Femur (tissue), 1 donor: ENCODE results near the gene GAS7.
"Not testable (repeated sequence)": the region's sequence is repeated elsewhere in the genome, so short reads cannot be mapped to it uniquely, and the experiment has no call there.

ENCODE experiments used
- DNase-seq: peaks from one replicate; pipeline ENCODE4 v3.0.0-alpha.2; 2017

GAS7 gene

DNA sequence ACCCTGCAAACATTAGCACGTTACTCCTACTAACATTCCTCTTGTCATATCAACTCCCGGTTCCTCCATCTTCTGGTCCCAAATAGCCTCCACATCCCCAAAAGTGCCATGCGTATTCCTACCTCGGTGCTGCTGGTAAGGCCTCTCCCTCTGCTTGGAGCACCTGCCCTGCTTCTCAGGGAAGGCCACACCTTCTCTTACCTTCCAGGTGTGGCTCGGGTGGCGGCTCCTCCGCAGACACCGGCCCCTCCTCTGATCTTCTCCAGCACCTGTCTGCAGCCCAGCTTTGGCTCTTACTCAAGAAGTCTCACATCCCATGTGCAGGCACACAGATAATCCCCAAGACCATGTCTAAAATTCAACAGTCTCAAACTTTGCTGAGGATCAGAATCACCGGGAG is 92.3 kb downstream of the GAS7 start:
- no peak for DNase-seq

DNA sequence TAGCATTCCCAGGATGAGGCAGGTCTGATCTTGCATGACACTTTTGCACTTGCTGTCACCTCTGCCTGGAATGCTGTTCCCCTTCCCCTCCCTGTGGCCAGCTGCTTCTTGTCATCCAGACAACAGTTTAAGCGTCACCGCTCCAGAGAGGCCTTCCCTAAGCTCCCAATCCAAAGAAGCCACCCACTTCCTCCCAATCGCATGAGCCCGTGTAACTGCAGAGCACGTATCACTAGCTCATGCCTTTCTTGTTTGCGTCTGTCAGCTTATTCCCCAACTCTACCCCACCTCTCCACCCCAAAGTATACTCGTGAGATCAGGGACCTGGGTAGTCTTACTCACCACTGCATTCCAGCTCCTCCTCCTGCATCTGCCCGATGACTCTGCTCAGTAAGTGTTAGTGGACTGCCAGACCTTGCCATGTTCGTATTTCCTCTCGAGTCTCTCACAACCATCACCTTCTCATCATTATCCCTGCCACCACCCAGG is 92.8 kb downstream of the GAS7 start:
- no peak for DNase-seq

DNA sequence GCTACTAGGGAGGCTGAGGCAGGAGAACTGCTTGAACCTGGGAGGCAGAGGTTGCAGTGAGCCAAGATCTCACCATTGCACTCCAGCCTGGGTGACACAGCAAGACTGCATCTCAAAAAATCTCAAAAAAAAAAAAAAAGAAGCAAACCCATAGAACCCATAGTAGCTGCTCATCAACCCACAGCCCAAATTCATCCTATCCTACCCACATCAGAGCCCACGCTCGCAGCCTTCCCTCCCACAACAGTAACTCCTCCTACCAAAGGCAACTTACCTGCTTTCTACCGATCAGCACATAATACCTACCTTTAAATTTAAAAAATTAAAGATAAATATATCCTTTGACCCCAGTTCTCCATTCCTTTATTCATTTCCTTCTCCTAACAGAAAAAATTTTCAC is 94.7 kb downstream of the GAS7 start:
- no peak for DNase-seq

DNA sequence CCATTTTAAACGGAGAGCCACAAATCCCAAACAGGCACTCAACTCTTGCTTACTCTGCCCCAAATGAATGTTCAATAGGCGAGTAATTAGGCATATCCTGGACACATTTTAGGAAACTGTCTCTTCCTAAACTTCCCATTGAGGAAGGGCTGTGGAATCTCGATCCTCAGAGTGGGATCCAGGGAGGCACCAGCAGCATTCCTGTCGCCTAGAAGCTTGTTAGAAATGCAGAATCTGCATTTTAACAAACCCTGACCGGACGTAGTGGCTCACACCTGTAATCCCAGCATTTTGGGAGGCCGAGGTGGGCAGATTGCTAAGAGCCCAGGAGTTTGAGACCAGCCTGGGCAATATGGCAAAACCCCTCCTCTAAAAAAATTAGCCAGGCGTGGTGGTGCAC is 95.6 kb downstream of the GAS7 start:
- DNase-seq, result no peak

DNA sequence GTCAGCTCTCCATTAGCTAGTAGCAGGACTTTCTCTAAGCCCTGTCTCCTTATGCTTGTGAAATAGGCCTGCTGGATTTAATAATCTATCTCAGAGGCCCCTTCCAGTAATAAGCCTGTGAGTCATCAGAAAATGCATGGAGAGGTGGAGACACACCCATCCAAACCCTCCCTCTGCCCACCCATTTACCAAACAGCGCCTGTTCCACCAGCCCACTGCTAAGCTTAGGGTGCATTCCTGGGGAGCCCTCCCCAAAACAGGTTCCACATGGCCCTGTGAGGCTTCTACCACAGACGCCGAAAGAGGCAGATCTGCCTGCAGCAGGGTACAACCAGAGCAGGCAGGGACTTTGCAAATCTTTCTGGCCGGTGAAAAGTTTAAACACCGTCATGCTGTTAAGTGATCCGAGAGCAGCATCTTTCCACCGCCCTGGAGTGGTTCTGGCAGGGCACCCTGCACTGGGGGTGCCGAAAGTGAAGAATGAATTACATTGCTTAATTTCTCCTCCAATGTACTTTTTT is 99.3 kb downstream of the GAS7 start:
- no peak for DNase-seq

DNA sequence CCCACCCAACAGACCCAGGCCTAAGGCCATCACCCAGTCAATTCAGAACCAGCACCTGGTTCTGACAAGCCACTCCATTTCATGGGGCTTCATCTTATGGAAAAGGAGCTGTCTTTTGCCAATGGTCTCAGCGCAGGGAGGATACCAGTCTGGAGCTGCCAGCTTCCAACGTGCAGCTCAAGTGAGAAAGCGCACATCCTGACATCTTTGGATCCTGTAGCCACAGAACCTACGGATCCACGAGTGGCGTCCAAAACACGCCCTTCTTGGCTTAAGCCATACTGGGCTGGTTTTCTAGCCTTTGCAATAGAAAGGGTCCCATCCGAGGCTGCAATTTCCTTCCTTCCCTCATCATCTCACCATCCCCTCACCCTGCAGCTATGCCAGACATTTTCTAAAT is 101.8 kb downstream of the GAS7 start:
- no peak for DNase-seq

DNA sequence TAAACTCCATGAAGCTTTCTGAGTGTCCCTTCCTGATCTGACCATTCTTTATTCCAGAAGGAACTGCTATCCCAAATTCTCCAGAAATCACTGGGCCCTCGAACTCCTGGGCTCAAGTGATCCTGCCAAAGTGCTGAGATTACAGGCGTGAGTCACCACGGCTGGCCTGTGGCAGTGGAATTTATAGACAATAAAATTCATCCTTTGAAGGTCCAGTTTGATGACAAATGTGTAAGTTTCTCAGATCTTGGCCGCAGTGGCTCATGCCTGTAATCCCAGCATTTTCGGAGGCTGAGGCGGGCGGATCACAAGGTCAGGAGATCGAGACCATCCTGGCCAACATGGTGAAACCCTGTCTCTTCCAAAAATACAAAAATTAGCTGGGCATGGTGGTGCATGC is 103.1 kb downstream of the GAS7 start:
- DNase-seq, result not testable (repeated sequence)

DNA sequence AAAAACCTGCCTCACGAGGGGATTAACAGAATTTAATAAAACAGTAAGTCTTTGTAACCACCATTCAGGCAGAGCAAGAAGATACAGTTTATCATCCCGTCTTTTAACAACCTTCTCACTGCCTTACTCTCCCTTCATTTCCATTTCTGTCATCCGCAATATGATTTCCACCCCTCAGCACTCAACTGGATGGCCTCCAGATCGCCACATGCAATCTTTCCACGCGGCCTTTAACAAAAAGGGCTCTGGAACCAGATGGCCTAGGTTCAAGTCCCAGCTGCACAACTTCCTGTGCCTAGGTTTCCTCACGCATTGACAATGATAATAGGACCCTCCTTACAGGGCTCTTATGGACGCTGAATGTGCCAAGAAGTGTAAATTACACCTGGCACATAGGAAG is 103.6 kb downstream of the GAS7 start:
- no peak for DNase-seq

DNA sequence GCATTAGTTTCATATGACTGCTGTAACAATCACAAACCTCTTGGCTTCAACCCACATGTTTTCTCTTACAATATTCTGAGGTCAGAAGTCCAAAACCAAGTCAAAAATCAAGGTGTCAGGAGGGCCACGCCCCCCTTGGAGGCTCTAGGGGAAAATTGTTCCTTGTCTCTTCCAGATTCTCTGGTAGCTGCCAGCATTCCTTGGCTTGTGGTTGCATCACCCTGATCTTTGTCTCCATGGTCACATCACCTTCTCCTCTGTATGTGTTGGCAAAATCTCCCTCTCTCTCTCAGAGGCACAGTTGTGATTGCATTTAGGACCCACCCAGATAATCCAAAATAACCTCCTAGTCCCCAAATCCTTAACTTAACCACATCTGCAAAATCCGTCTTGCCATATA is 105.8 kb downstream of the GAS7 start:
- no peak for DNase-seq

DNA sequence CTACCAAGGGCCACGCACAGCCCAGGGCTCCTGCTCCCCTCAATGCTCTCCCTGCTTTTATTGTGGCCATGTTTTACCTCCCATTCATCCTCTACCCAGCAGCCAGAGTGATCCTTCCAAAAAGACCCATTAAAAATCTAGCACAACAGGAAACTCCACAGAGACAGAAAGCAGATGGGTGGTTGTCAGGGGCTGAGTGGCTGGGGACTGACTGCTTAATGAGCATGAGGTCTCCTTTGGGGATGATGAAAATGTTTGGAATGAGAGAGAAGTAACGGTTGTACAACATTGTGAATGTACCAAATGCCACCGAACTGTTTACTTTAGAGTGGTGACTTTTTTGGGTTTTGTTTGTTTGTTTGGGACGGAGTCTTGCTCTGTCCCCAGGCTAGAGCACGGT is 107.4 kb downstream of the GAS7 start:
- DNase-seq, result no peak

DNA sequence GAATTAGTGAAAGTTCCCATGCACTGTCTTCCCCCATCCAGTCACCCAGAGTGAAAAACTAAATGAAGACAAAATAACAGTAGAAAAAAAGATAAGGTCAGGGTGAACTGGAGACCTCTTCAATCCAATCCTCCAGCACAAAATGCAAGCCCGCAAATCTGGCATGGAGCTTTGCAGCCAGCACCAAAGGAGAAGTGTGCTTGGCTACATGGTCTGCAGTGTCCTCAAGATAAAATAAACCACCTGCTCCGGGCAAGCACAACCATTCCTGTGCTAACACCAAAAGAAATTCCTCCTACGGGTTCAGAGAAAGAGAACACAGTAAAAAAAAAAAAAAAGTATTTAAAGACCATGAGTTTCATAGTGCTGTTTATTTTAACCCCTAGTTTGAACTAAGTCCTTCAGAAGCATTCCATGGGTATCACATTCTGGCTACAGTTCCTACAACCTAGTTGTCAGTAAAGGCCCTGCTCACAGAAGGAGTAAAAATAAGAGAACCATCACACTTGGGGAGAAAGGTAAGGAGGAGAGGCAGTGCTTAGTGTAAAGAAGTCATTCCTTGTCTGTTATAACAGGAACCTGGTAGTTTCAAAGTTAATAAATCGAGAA is 109.1 kb downstream of the GAS7 start:
- no peak for DNase-seq

DNA sequence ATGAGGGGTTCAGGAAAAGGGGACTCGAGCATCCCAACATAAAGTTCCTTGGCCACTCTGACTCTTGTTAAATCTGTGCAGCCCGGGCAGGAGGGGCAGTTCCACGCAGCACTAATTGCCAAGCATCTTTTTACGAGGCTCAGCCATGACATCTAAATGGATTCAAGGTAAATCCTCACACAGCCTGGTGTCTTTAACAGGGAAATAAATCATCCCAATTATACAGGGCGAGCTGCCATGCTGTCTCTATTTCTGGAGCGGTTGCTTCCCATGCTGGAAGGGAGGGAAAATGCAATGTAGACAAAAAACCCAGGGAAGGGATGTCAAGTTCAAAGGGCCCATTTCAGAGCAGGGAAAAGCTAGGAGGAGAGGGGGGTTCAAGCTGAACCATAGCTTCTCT is 110.0 kb downstream of the GAS7 start:
- no peak for DNase-seq

DNA sequence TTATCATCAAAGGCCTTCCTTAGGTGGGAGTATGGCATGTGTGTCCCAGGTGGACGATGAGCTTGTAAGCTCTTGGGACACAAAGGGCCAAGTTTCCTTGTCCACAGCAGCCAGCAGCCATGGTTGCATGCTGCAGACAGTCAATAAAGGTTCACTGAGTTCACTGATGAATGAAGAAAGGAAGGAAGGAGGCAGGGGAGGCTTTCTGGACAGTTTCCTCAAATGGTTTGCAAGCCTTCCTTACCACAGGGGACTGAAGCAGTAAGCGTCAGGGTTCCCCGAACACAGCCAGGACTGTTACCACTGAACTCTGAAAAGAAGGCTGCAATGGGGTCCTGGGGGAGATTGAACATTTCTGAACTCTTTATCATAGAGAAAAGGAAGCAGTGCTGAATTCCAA is 111.1 kb downstream of the GAS7 start:
- DNase-seq, result peak; percentile 43

DNA sequence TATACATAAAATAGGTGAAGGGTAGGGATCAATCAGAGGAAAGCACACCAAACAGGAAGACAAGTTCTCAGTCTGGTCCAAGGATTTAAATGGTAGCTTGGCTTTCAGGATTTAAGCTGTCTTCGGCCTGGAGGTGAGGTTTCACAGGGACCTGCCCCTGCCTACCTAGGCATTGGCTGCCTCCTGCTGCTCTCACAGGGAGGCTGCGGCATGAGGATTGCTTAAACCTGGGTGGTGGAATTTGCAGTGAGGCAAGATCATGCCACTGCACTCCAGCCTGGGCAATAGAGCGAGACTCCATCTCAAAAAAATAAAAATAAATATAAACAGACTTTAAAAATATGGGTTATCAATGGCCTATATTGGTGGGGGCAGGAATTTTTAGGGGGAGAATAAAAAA is 114.5 kb downstream of the GAS7 start:
- DNase-seq, result no peak

DNA sequence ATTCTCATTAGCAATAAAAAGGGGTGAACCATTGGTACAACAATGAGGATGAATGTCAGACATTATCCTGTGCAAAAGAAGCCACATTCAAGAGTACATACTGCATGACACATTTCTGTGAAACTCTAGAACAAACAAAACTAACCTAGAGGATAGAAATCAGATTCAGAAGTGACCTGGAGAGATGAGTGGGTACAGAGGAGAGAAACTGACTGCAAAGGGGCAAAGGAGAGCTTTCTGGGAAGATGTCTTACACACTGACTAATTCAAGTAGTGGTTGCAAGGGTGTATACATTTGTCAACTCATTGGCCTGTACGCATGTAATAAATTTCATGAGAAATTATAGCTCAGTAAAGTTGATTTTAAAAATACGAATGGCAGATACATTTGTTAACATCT is 115.6 kb downstream of the GAS7 start:
- no peak for DNase-seq

DNA sequence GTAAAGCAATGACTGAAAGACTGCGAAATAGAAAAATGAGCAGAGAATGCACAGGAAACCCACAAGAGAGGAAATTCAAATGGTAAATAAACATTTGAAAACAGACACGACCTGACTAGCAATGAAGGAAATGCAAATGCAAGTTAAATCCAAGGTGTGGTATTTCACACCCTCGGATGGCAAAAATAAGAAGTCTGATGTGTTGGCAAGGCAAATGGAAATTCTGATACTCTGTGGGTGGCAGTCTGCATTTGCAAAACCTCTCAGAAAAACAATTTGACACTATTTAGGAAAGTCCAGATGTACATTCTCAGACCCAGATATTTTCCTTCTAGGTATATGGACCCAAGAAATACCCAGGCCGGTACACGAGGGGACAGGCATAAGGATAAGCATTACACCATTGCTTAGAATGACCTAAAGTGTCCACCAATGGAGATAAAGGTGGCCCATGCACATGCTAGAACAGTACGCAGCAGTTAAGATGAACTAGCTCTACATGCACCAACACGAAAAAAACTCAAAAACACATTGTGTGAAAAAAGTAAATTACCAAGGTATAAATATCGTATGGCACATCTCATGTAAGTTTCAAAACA is 116.7 kb downstream of the GAS7 start:
- no peak for DNase-seq

DNA sequence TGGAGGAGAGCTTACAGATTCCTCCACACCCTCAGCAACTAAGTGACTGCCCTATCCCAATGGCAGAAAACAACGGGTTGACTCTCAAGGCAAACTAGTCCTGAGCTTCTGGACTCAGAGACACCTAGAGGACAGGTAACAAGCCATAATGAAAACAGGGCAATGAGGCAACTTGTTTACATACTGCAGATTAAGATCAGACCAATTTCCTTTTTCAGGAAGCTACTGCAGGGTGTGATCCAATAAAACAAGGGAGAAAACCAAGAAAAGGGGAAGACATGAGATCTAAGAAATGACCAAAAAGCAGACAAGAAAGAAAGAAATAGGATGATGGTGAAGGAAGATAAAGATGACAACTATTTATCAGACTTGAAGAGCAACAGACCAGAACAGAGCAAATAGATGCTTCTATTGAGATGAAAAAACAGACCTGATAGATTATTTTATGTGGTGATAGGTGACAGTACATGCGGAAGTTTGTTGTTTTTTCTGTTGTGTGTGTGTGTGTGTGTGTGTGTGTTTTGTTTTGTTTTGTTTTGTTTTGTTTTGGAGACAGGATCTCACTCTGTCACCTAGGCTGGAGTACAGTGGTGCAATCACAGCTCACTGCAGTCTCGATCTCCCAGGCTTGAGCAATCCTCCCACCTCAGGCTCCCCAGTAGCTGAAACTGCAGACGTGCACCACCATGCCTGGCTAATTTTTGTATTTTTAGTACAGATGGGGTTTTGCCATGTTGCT is 120.7 kb downstream of the GAS7 start:
- no peak for DNase-seq

DNA sequence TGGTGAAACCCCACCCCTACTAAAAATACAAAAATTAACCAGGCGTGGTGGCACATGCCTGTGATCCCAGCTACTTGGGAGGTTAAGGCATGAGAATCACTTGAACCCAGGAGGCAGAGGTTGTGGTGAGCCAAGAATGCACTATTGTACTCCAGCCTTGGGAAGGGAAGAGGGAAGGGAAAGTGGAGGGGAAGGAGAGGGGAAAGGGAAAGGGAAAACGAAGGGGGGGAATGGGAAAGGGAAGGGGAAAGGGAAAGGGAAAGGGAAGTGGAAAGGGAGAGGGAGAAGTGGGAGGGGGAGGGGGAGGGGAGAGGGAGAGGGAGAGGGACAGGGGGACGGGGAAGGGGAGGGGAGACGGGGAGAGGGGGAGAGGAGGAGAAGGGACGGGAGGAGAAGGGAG is 122.5 kb downstream of the GAS7 start:
- DNase-seq, result no peak

DNA sequence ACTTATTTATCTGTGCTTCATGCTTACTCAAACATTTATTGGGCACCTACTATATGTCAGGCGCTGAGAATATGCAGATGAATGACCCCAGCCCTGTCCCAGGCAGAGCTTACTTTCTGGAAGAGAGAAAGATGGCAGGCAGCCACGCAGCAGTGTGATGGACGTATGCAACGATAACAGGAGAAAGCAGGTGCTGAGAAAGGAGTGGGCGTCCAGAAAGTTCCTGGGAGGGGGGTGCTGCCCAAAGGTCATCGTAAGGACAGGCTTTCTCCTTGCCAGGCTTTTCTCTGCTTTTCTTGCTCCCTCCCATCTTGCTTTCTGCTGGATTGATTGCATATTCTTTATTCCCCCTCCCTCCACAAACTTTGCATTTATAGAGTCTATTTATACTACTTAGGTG is 124.5 kb downstream of the GAS7 start:
- DNase-seq, result no peak

DNA sequence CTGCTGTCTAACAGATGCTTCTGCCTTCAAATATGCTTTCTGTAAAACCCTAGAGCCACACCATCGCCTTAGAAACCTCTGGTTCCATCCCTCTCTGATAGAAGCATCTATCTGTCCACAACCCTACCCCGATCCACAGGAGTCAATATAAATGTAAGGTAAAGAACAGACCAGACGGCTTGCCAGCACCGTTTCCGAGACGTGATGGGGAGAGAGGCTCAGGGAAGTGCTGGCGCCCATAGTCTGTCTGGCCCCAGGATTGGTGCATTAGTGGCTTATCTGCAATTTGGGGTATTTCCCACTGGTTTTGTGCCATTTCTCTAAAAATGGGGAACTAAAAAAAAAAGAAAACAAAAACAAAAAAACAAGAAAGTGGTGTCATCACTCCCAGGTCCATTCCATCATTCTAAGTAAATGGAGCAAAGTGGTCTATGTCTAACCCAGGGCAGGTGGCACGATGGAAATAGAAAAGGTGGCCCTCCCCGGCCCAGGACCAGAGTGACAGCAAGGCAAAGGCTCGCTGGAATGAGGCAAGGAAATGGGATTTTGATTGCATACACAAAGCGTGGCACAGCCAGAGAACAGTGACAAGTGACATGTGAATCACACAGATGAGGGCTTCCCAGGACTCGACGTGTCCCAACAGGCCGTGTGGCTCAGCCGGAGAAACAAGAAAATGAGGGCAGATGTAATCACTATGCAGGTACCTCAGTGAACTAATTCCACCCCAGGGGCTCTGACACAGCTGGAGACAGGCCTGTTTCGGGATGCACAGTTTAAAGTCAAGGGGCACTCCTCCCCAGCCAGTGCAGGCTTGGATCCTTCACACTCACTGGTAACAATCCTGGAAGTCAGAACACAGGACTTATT is 125.6 kb downstream of the GAS7 start:
- DNase-seq, result no peak

DNA sequence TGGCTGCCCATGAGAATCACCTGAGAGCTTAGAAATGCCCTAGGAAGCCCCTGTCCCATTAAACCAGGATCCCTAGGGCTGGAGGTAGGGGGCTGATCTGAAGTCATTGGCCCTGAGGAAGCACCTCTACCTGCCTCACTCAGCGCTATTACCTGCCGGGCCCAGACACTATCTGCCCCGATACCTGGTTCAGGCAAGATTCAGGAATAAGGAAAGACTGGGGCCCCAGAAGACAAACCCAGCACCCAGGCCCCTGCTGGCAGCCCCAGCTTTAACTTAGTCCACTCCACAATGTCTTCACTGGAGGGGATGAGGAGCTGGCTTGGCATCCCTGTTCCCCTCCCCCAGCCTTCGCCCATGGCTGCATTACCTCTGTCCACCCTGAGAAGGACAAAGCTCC is 126.3 kb downstream of the GAS7 start:
- no peak for DNase-seq

DNA sequence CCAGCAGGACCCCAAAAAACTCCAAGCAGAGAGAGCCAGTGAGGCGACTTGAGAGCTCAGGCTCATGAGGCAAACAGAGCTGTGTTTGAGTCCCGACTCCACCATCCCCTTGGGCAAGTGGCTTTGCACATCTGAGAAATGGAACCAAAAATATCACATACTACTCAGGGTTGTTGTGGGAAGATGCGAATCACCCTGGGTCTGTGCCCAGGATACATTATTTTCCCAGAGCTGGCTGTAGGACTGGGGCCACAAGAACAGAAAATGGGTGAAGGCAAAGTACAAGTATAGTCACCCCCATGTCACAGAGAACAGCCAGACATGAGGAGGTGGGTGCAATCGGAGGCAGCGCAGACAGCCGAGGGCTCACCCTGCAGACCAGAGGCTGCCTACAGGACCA is 127.3 kb downstream of the GAS7 start:
- no peak for DNase-seq

DNA sequence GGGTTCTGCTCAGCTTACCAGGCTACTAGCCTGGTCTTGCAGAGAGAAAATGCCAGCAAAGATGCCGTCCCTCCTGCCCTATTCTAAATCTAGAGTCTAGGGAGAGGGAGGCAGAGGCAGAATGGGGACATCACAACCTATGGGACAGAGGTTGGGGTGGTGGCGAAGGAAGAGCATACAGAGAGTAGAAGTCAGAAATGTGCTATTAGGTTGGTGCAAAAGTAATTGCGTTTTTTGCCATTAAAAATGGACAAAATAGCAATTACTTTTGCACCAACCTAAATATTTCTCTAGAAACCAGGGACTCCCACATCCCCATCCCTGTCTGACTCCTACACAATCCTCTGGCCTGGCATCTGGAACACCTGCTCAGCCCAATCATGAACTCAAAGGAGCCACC is 127.7 kb downstream of the GAS7 start:
- no peak for DNase-seq
